K562 (cell line): ENCODE results near the gene CAMK2G. TPM values are rescaled to one million over a fixed set of nuclear protein-coding genes. Genes with fewer than 3 reads are reported as not detected.
A peak's percentile ranks its signal among the peaks of the same experiment; 100 is the strongest.

Experiments used
- ATAC-seq: fragments of 200-7000 bp; cut with Tn5 transposase; 3 replicates; pipeline ENCODE4 v1.9.1; 2020; ENCODE audit warnings: moderate library complexity
- BruUV-seq: library from RNA; stranded (reverse); fragments of 400-500 nt; replicated peaks from 2 replicates; lab custom pipeline; 2021; lab: Mats Ljungman, UMichigan
- CTCF ChIA-PET: fragments of 300-600 bp; formaldehyde crosslinking; extraction: SDS; loops from one replicate; lab custom pipeline; 2021; ENCODE audit warnings: low intra/inter-chr PET ratio; lab: Yijun Ruan, JAX
- POLR2A ChIA-PET: fragments of 300-600, 350-650 bp; sonication (Branson Sonifier 250); formaldehyde crosslinking; extraction: SDS; loops from one replicate; lab custom pipeline; 2021; ENCODE audit warnings: antibody characterized with exemption, inconsistent platforms; lab: Yijun Ruan, JAX
- DNase-seq, 4 experiments: peaks; one replicate each; pipeline versions ENCODE4 v3.0.0 to v3.0.0-alpha.2; 2011 to 2018; ENCODE audit warnings: low spot score in 3 of 4, mixed read lengths in 3 of 4; ENCODE audit errors: extremely low read depth in 1 of 4
- FAIRE-seq: peaks from 2 replicates; lab custom pipeline; 2011; peaks lifted over from hg19 to GRCh38; lab: Jason Lieb, UNC
- H2AFZ ChIP-seq: 2 replicates; pipeline ENCODE4 v1.6.0; 2011; ENCODE audit warnings: low read depth, low read length, control low read depth, inconsistent platforms
- H3K27ac ChIP-seq: fragments of 200-600 bp; 3 replicates; pipeline ENCODE4 v1.8.0; 2011; ENCODE audit warnings: low read depth, mild to moderate bottlenecking, control low read depth, inconsistent platforms, low read length, moderate library complexity, mixed read lengths; ENCODE audit errors: extremely low read depth
- H3K27me3 ChIP-seq, 2 experiments: fragments of 300-600 bp in 1 of 2; 2 replicates in 1 of 2; 3 replicates in 1 of 2; pipeline versions ENCODE4 v1.6.0 to v1.8.0; 2011; ENCODE audit warnings: inconsistent platforms in 2 of 2, low read length in 2 of 2, mild to moderate bottlenecking in 1 of 2, mixed read lengths in 1 of 2, moderate library complexity in 1 of 2; ENCODE audit not compliant: control insufficient read depth in 2 of 2, insufficient read depth in 2 of 2
- H3K36me3 ChIP-seq: fragments of 300-600 bp; 3 replicates; pipeline ENCODE4 v1.8.0; 2011; ENCODE audit warnings: mild to moderate bottlenecking, low read length, inconsistent platforms; ENCODE audit not compliant: control insufficient read depth, insufficient read depth
- H3K4me1 ChIP-seq, 2 experiments: fragments of 200-600 bp in 1 of 2; replicated peaks in 1 of 2; 2 replicates in 1 of 2; 3 replicates in 1 of 2; pipeline versions ENCODE4 v1.5.1 to v1.8.0; 2011; ENCODE audit warnings: inconsistent platforms in 2 of 2, low read length in 2 of 2, mild to moderate bottlenecking in 1 of 2, mixed read lengths in 1 of 2, moderate library complexity in 1 of 2; ENCODE audit not compliant: control insufficient read depth in 2 of 2, insufficient read depth in 2 of 2
- H3K4me2 ChIP-seq: 2 replicates; pipeline ENCODE4 v1.6.1; 2011; ENCODE audit warnings: low read length, control low read depth, inconsistent platforms, mixed read lengths; ENCODE audit not compliant: insufficient read depth
- H3K4me3 ChIP-seq: fragments of 200-600 bp; sonication (generic), shearing (Covaris generic); 2 replicates; pipeline ENCODE4 v1.5.1; 2016; ENCODE audit warnings: control low read depth, inconsistent platforms
- H3K79me2 ChIP-seq: fragments of 200-600 bp; 3 replicates; pipeline ENCODE4 v1.8.0; 2011; ENCODE audit warnings: low read length, inconsistent platforms; ENCODE audit not compliant: control insufficient read depth, insufficient read depth
- H3K9ac ChIP-seq, 2 experiments: 2 replicates each; pipeline versions ENCODE4 v1.6.0 to v1.6.1; 2011; ENCODE audit warnings: low read depth in 2 of 2, low read length in 2 of 2, control low read depth in 1 of 2, inconsistent platforms in 1 of 2, mild to moderate bottlenecking in 1 of 2, mixed read lengths in 1 of 2; ENCODE audit not compliant: insufficient read depth in 1 of 2
- H3K9me1 ChIP-seq: one replicate; pipeline ENCODE4 v1.6.0; 2011; ENCODE audit warnings: inconsistent platforms, mild to moderate bottlenecking, low read length, moderate library complexity; ENCODE audit not compliant: control insufficient read depth, insufficient read depth
- H3K9me3 ChIP-seq: replicated peaks from 2 replicates; pipeline ENCODE4 v1.5.1; 2011; ENCODE audit warnings: low read depth, low read length, inconsistent platforms; ENCODE audit not compliant: control insufficient read depth, insufficient read depth
- H4K20me1 ChIP-seq: replicated peaks from 2 replicates; pipeline ENCODE4 v1.6.1; 2011; ENCODE audit warnings: low read length, inconsistent platforms, mixed read lengths; ENCODE audit not compliant: control insufficient read depth, insufficient read depth
- AFF1 ChIP-seq, 2 experiments: fragments of 450-650 bp; IDR thresholded peaks; 2 replicates each; pipeline ENCODE4 v1.6.1; 2018; ENCODE audit warnings: mild to moderate bottlenecking in 2 of 2, low read depth in 1 of 2; ENCODE audit not compliant: partially characterized antibody in 2 of 2
- ELF1 ChIP-seq: fragments of 200-800 bp; sonication (Bioruptor generic); IDR thresholded peaks from 2 replicates; pipeline ENCODE4 v1.6.1; 2016; ENCODE audit warnings: missing genetic modification characterization, missing compliant biosample characterization
- GABPA ChIP-seq: fragments of 200-800 bp; sonication (Bioruptor generic); conservative IDR thresholded peaks from 2 replicates; pipeline ENCODE4 v1.6.1; 2016; ENCODE audit warnings: low read depth, missing genetic modification characterization, missing compliant biosample characterization
- LARP7 ChIP-seq: fragments of 450-650 bp; IDR thresholded peaks from 2 replicates; pipeline ENCODE4 v1.6.1; 2016
- POLR2H ChIP-seq: IDR thresholded peaks from 2 replicates; pipeline ENCODE4 v1.6.1; 2016; ENCODE audit warnings: missing genetic modification characterization, low read depth, mild to moderate bottlenecking, control low read depth, missing compliant biosample characterization, moderate library complexity
- POU5F1 ChIP-seq: fragments of 150-350 bp; IDR thresholded peaks from 2 replicates; pipeline ENCODE4 v1.6.1; 2014; ENCODE audit warnings: borderline replicate concordance, low read length, low read depth, mild to moderate bottlenecking; ENCODE audit not compliant: partially characterized antibody
- SPI1 ChIP-seq: IDR thresholded peaks from 2 replicates; pipeline ENCODE4 v1.6.1; 2011; ENCODE audit warnings: low read depth, low read length, control low read depth, borderline replicate concordance
- ZNF740 ChIP-seq, 3 experiments: fragments of 200-800 bp in 1 of 3; sonication (Bioruptor generic) in 1 of 3; sonication (generic) in 1 of 3; formaldehyde crosslinking in 1 of 3; IDR thresholded peaks; 2 replicates each; pipeline versions ENCODE4 v1.6.1 to v1.8.0; 2016 to 2022; ENCODE audit warnings: mild to moderate bottlenecking in 2 of 3, missing compliant biosample characterization in 2 of 3, missing genetic modification characterization in 2 of 3, missing genetic modification reagents in 1 of 3
- WGBS: fragments of 100-300 bp; shearing (Covaris generic); methylation state at CpG from one replicate; pipeline ENCODE4 v1.1.6; 2016; ENCODE audit warnings: low coverage, mixed read lengths; ENCODE audit not compliant: insufficient coverage; ENCODE audit errors: missing lambda C conversion rate; 5-methylcytosine and 5-hydroxymethylcytosine counted together
- in situ Hi-C: fragments of 300-500 bp; cut with MboI; formaldehyde crosslinking; loops from 4 replicates; pipeline ENCODE4 v1.15.0; 2018; ENCODE audit warnings: inconsistent platforms, mixed read lengths
- intact Hi-C: fragments of 100-400 bp; cut with micrococcal nuclease; formaldehyde crosslinking; loops from 2 replicates; pipeline ENCODE4 v1.14.2; 2022
- polyA plus RNA-seq, 8 experiments: library from polyadenylated mRNA; depleted of rRNA in 4 of 8; stranded (reverse) in 5 of 8; unstranded in 3 of 8; fragments of >200 nt; fragmentation: Nextera tagmentation in 2 of 8; fragmentation: Illumina TruSeq in 1 of 8; extraction: Ambion mirVana in 2 of 8; extraction: Trizol in 1 of 8; gene quantifications; 2 replicates each; pipeline versions ENCODE4 v1.2.1 to v1.2.3, GENCODE V29; 2011 to 2014; ENCODE audit warnings: inconsistent platforms in 1 of 8, missing spikeins in 1 of 8
- total RNA-seq, 7 experiments: library from RNA; depleted of rRNA in 6 of 7; stranded (reverse); fragments of >200 nt in 6 of 7; fragmentation: Illumina TruSeq in 2 of 7; extraction: Trizol in 2 of 7; gene quantifications; 2 replicates each; pipeline versions ENCODE4 v1.2.1 to v1.2.3, GENCODE V29; 2011 to 2021; ENCODE audit warnings: low replicate concordance in 1 of 7
- TF ChIP-seq, protein P1 (sequence below): sonication (generic); formaldehyde crosslinking; IDR thresholded peaks from 2 replicates; pipeline ENCODE4 v1.5.0; 2020; ENCODE audit warnings: missing genetic modification reagents
- TF ChIP-seq, protein P2 (sequence below): sonication (generic); formaldehyde crosslinking; IDR thresholded peaks from 2 replicates; pipeline ENCODE4 v1.8.0; 2022; ENCODE audit warnings: mild to moderate bottlenecking, low read depth, missing genetic modification reagents

The CAMK2G gene
- total and polyA plus RNA-seq, 9 of the 15 experiments (the other 6 are each of a cell fraction or from before 2014, with no cell fraction given) = 9.0 to 37.9 (median 32.6) TPM

DNA sequence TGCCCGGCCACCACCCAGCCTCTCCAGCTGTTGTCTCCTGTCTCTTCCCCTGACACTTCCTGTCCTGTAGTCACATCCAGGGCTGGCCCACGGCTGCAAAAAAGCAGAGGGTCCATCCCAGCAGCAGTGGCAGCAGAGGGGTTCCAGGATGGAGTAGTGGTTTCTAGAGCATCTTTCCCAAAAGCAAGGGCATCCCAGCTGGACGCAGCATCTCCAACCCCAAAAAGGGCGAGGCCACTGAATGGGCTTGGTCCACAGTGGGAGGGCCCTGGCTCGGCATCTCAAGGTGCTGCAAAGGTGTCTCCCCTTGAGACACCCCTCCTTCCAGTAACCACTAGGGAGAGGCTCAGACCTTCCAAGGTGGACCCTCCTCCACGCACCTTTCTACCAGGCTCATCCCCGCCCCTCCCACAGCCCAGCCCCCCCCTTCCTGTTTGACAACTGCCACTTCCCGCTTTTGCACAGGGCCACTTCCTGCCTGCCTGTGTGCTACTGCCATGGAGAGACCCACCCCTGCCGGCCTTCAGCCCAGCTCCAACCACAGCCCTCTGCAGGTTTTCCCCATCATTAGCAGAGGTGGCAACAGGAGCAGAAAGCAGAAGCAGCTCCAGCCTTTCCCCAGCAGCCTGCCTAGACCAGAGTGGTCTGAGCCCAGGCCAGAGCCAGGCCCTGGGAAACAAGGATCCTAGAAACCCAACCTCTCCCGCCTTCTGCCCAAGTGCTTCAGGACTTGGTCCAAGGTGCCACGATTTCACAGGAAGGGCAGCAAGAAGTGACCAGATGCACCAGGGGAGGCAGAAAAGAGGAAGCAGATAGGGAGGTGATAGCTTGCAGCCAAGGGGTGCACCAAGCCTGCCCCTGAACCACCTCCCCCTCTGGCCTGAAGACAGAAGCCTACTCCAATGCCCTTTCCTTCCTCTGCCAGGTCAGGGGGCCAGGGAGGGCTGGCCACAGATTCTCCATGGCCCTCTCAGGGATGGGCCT lies 8.6 kb downstream of the CAMK2G start:
- intact Hi-C loops = no loop called here
- Histone ChIP-seq H3K4me2 (no peak overlapping the region), H3K9ac (peak overlapping the region in 1 of 2 experiments; percentile 66; a peak in 2 of 4 replicates), H3K4me3 (no peak overlapping the region), H3K9me3 (no peaks in the 10 kb centered on the region), H2AFZ (no peak overlapping the region), H3K79me2 (peaks cover 6% of the 10 kb centered on the region; the same call in 1 of the 3 replicates), H3K9me1 (no peaks in the 10 kb centered on the region), H3K27me3 (no peaks in the 10 kb centered on the region), H3K36me3 (peaks cover 82% of the 10 kb centered on the region), H3K27ac (no peak overlapping the region), H4K20me1 (peaks cover 13% of the 10 kb centered on the region; the same call in 1 of the 2 replicates), H3K4me1 (peaks cover 15 to 22% of the 10 kb centered on the region in 2 experiments)
- ATAC-seq (peak; percentile 49), FAIRE-seq (no peak), DNase-seq (no peak)
- in situ Hi-C loops = no loop called here
- no TSS peak for BruUV-seq
- CTCF ChIA-PET = no interaction called here
- WGBS = 65% methylated on average over 10 of the region's 11 CpGs
- POLR2A ChIA-PET = interaction anchor here (0.6 to 1.7 kb wide), 8 partner anchors 10 to 312 kb away, joined by 3 to 4 read pairs (median 3); no protein-coding TSS in a partner anchor
- TF ChIP-seq GABPA (tag) (peak; percentile 72), ELF1 (peak; percentile 4; the same call in 1 of the 2 replicates), POLR2H (no peak), AFF1 (IDR thresholded peaks at IDR 0.05; ENCODE audit: low read depth in 1 of 2, partially characterized antibody in 2 of 2) (no peak), POU5F1 (no peak), SPI1 (peak; percentile 79; the same call in 1 of the 2 replicates), ZNF740 (CRISPR knock-in tag; IDR thresholded peaks at IDR 0.05) (peak; percentile 46; the same call in 1 of the 2 replicates), ZNF740 (tag; IDR thresholded peaks at IDR 0.05) (no peak), LARP7 (no peak)
- TF ChIP-seq, protein P1, sequence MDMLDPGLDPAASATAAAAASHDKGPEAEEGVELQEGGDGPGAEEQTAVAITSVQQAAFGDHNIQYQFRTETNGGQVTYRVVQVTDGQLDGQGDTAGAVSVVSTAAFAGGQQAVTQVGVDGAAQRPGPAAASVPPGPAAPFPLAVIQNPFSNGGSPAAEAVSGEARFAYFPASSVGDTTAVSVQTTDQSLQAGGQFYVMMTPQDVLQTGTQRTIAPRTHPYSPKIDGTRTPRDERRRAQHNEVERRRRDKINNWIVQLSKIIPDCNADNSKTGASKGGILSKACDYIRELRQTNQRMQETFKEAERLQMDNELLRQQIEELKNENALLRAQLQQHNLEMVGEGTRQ (CRISPR knock-in tag) = no peak
- TF ChIP-seq, protein P2, sequence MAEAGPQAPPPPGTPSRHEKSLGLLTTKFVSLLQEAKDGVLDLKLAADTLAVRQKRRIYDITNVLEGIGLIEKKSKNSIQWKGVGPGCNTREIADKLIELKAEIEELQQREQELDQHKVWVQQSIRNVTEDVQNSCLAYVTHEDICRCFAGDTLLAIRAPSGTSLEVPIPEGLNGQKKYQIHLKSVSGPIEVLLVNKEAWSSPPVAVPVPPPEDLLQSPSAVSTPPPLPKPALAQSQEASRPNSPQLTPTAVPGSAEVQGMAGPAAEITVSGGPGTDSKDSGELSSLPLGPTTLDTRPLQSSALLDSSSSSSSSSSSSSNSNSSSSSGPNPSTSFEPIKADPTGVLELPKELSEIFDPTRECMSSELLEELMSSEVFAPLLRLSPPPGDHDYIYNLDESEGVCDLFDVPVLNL (CRISPR knock-in tag) = peak; percentile 33; the same call in 1 of the 2 replicates
